Upper lobe of left lung (tissue), 6 donors: ENCODE results near the gene JARID2. TPM values are rescaled to one million over a fixed set of nuclear protein-coding genes. Genes with fewer than 3 reads are reported as not detected.

ENCODE experiments used
- ATAC-seq, 2 donors: fragments of 200-7000 bp; cut with Tn5 transposase; one replicate each; pipeline ENCODE4 v1.9.1; 2022; ENCODE audit warnings: mild to moderate bottlenecking in 2 of 2, moderate library complexity in 2 of 2; ENCODE audit not compliant: low FRiP score in 2 of 2
- DNase-seq, 2 donors: peaks; one replicate each; pipeline ENCODE4 v3.0.0-alpha.2; 2019 to 2020
- H3K27ac ChIP-seq, 4 donors: fragments of 200-600 bp; sonication (generic); one replicate each; pipeline ENCODE4 v1.5.1; 2016 to 2019
- H3K27me3 ChIP-seq, 4 donors: fragments of 200-600 bp; sonication (generic); one replicate each; pipeline ENCODE4 v1.5.1; 2017 to 2019
- H3K36me3 ChIP-seq, 4 donors: fragments of 200-600 bp; sonication (generic); one replicate each; pipeline ENCODE4 v1.5.1; 2016 to 2019
- H3K4me1 ChIP-seq, 4 donors: fragments of 200-600 bp; sonication (generic); one replicate each; pipeline ENCODE4 v1.5.1; 2018 to 2019
- H3K4me3 ChIP-seq, 4 donors: fragments of 200-600 bp; sonication (generic); one replicate each; pipeline ENCODE4 v1.5.1; 2017 to 2019; ENCODE audit warnings: mild to moderate bottlenecking in 2 of 4, moderate library complexity in 1 of 4
- H3K9me3 ChIP-seq, 4 donors: fragments of 200-600 bp; sonication (generic); one replicate each; pipeline ENCODE4 v1.5.1; 2018 to 2019
- EP300 ChIP-seq, 4 donors: sonication (generic); formaldehyde crosslinking; IDR thresholded peaks; one replicate each; pipeline ENCODE4 v1.5.1; 2017; ENCODE audit warnings: antibody characterized with exemption in 4 of 4, control low read depth in 2 of 4
- POLR2A ChIP-seq, 4 donors: fragments of 450-650 bp; IDR thresholded peaks; one replicate each; pipeline ENCODE4 v1.5.1; 2016 to 2017; ENCODE audit warnings: antibody characterized with exemption in 4 of 4, mild to moderate bottlenecking in 2 of 4
- POLR2AphosphoS5 ChIP-seq, 2 donors: sonication (generic); formaldehyde crosslinking; IDR thresholded peaks; one replicate each; pipeline ENCODE4 v1.5.1; 2017; ENCODE audit warnings: antibody characterized with exemption in 2 of 2
- WGBS, 2 donors: methylation state at CpG; one replicate each; pipeline ENCODE4 v1.1.5; 2017 to 2018; 5-methylcytosine and 5-hydroxymethylcytosine counted together
- total RNA-seq, 6 donors: library from RNA; depleted of rRNA in 4 of 6; stranded (reverse); fragments of >200 nt in 4 of 6; gene quantifications; one replicate each; pipeline versions ENCODE4 v1.1.0 to v1.2.1, GENCODE V29; 2016 to 2021
- TF ChIP-seq, protein P1 (sequence below), 6 experiments: fragments of 450-650 bp in 4 of 6; fragments of 200-600 bp in 2 of 6; sonication (generic) in 2 of 6; IDR thresholded peaks; one replicate each; pipeline ENCODE4 v1.5.1; 2016 to 2019; ENCODE audit warnings: antibody characterized with exemption in 6 of 6
- donor health status: DM: no; HTN: no; CAD: no; lungs with moderate emphysema.
- donor health status: DM: no; HTN: yes; CAD: no; lungs with severe emphysema.

The JARID2 gene
- total RNA-seq, 6 donors from 2014 or later, result 9.6 to 37.7 (median 16.4) TPM

DNA sequence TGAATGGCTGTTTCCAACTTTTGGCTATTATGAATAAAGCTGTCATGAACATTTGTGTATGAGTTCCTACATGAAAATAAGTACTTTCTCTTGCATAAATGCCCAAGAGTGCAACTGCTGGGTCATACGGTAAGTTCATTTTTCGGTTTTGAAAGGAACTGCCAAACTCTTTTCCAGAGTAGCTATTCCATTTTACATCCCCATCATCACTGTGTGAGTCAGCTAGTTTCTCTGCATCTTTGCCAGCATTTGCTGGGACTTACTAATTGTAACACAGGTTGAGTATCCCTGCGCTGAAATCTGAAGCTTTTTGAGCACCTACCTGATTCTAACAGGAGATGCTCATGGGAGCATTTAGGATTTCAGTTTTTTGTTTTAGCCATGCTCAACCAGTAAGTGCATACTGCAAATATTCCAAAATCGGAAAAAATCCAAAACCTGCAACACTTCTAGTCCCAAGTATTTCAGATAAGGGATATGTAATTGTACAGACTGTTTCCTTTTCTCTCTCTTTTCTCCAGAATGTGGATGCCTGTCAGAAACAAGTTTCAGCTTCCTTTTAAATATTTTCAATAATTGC is 298.5 kb downstream of the JARID2 start:
- no peaks in the 10 kb centered on the region for H3K27me3 ChIP-seq
- no peak for ATAC-seq
- no peak for TF ChIP-seq POLR2A (IDR thresholded peaks at IDR 0.05)

DNA sequence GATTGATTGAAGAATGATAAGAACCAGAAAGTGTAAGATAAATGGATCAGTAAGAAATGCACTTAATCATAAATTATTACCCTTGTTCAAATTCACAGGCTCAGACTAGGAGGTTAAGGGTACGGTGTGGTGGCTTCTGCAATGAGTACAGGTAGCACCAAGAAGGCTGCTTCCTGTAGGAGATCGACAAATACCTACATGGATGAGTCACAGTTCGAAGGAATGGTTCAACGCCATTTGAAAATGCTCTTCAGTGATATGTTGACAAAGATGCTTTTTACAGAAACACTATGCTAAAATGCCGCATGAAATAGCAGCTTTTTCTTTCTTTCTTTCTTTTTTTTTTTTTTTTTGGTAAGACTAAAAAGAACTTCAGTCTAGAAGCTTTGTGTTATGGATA is 300.7 kb downstream of the JARID2 start:
- H3K36me3 ChIP-seq, result no peaks in the 10 kb centered on the region
- 88 to 92% methylated on average over 5 of the region's 5 CpGs for WGBS, 2 donors
- no peak overlapping the region for H3K4me3 ChIP-seq
- ATAC-seq (no peak), DNase-seq (no peak)
- H3K27ac ChIP-seq, result no peak overlapping the region
- peaks cover 0 to 8% (median 1%) of the 10 kb centered on the region in 4 donors for H3K9me3 ChIP-seq
- H3K4me1 ChIP-seq, result peaks cover 3 to 28% (median 18%) of the 10 kb centered on the region in 4 donors
- TF ChIP-seq EP300 (IDR thresholded peaks at IDR 0.05) (no peak), POLR2A (IDR thresholded peaks at IDR 0.05) (no peak), POLR2AphosphoS5 (IDR thresholded peaks at IDR 0.05) (no peak)
- TF ChIP-seq, protein P1, sequence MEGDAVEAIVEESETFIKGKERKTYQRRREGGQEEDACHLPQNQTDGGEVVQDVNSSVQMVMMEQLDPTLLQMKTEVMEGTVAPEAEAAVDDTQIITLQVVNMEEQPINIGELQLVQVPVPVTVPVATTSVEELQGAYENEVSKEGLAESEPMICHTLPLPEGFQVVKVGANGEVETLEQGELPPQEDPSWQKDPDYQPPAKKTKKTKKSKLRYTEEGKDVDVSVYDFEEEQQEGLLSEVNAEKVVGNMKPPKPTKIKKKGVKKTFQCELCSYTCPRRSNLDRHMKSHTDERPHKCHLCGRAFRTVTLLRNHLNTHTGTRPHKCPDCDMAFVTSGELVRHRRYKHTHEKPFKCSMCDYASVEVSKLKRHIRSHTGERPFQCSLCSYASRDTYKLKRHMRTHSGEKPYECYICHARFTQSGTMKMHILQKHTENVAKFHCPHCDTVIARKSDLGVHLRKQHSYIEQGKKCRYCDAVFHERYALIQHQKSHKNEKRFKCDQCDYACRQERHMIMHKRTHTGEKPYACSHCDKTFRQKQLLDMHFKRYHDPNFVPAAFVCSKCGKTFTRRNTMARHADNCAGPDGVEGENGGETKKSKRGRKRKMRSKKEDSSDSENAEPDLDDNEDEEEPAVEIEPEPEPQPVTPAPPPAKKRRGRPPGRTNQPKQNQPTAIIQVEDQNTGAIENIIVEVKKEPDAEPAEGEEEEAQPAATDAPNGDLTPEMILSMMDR (IDR thresholded peaks at IDR 0.05), result no peak
- H3K27me3 ChIP-seq, result no peaks in the 10 kb centered on the region

More for the DNA sequence above, 298.5 kb downstream of the JARID2 start:
- no peak for DNase-seq
- Histone ChIP-seq H3K4me3 (no peak overlapping the region), H3K27ac (no peak overlapping the region), H3K36me3 (no peaks in the 10 kb centered on the region), H3K9me3 (peaks cover 0 to 8% (median 1%) of the 10 kb centered on the region in 4 donors), H3K4me1 (peaks cover under 1 to 16% (median 13%) of the 10 kb centered on the region in 4 donors)
- WGBS, 2 donors, result 86 to 90% methylated on average over 4 of the region's 4 CpGs

DNA sequence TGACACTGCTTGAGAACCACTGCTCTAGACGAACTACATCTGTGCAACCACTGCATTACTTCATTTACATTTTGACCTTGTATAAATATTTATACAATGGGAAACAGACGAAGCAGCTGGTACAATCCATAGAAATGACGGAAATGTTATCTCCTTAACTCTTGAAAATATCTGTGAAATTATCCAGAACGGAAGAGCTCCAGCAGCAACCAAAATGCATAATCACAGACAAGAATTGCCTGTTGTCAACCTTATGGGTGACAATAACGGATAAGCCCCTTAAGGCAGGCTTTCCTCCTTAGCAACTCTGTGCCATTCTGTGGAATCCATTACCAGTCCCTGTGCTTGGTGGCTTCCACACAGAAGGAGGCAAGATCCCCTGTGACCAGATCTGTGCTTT is 301.5 kb downstream of the JARID2 start:
- peaks cover 0 to 8% (median 1%) of the 10 kb centered on the region in 4 donors for H3K9me3 ChIP-seq
- DNase-seq (no peak), ATAC-seq (no peak)
- 70 to 76% methylated on average over 5 of the region's 5 CpGs for WGBS, 2 donors
- TF ChIP-seq POLR2A (IDR thresholded peaks at IDR 0.05), result no peak
- TF ChIP-seq, protein P1 (IDR thresholded peaks at IDR 0.05), result no peak
- TF ChIP-seq EP300 (IDR thresholded peaks at IDR 0.05), result no peak
- TF ChIP-seq POLR2AphosphoS5 (IDR thresholded peaks at IDR 0.05), result no peak
- H3K36me3 ChIP-seq, result no peaks in the 10 kb centered on the region
- H3K4me1 ChIP-seq, result peaks cover 3 to 31% (median 25%) of the 10 kb centered on the region in 4 donors
- H3K4me3 ChIP-seq, result no peak overlapping the region
- no peak overlapping the region for H3K27ac ChIP-seq
- no peaks in the 10 kb centered on the region for H3K27me3 ChIP-seq

DNA sequence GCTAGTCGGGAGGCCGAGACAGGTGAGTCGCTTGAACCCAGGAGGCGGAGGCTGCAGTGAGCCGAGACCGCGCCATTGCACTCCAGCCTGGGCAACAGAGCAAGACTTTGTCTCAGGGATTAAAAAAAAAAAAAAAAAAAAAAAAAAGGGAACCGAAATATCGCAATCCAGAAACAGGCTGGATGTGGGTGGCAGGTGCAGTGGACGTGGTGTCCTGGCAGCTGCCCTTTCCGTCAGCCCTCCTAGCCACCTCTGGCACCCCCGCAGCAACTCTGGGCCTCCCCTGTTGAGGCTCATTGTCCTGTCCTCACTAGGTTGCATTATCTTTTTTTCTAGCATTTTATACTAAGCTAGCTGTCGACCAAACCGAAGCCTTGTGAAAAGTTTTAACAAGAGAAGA is 303.5 kb downstream of the JARID2 start:
- Histone ChIP-seq H3K4me3 (no peak overlapping the region), H3K27me3 (no peaks in the 10 kb centered on the region), H3K4me1 (peaks cover 3 to 31% (median 28%) of the 10 kb centered on the region in 4 donors), H3K36me3 (no peaks in the 10 kb centered on the region), H3K27ac (no peak overlapping the region), H3K9me3 (no peaks in the 10 kb centered on the region)
- TF ChIP-seq POLR2AphosphoS5 (IDR thresholded peaks at IDR 0.05) (no peak), EP300 (IDR thresholded peaks at IDR 0.05) (no peak), POLR2A (IDR thresholded peaks at IDR 0.05) (no peak)
- TF ChIP-seq, protein P1 (IDR thresholded peaks at IDR 0.05), result no peak
- ATAC-seq (no peak), DNase-seq (peak in 1 of 2 donors; percentile 50)
- WGBS, 2 donors, result 79 to 85% methylated on average over 6 to 14 of the region's 14 CpGs

DNA sequence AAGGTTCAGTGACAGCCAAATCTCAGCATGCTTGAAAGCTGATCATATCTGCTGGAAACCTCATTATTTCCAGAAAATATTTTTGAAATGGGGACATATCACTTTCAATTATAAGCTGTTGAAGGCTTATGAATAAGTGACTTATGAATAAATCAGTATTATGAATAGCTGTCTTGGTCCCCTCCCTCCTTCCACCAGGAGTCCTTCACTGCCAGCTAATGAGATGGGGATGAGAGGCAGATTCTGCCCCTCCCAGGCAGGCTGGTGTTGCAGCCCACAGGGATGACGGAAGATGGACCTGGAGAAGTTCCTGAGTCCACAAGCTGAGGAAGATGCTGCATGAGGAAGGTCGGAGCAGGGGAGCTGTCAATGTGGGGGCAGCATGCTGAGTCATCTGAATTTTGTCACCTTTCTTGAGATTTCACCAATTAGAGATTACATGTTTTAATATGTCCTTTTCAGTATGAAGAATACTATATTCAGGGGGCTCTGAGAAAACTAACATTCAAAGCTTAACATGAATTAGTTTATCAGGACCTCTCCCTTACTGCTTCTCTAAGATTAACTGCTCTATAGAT is 304.8 kb downstream of the JARID2 start:
- peaks cover 3 to 31% (median 28%) of the 10 kb centered on the region in 4 donors for H3K4me1 ChIP-seq
- no peak overlapping the region for H3K27ac ChIP-seq
- H3K9me3 ChIP-seq, result no peaks in the 10 kb centered on the region
- ATAC-seq, result no peak
- H3K4me3 ChIP-seq, result no peak overlapping the region
- DNase-seq, result no peak
- TF ChIP-seq, protein P1 (IDR thresholded peaks at IDR 0.05), result no peak
- no peak for TF ChIP-seq POLR2A (IDR thresholded peaks at IDR 0.05)
- no peak for TF ChIP-seq POLR2AphosphoS5 (IDR thresholded peaks at IDR 0.05)
- TF ChIP-seq EP300 (IDR thresholded peaks at IDR 0.05), result no peak
- 55 to 66% methylated on average over 2 of the region's 2 CpGs for WGBS, 2 donors
- no peaks in the 10 kb centered on the region for H3K27me3 ChIP-seq
- H3K36me3 ChIP-seq, result no peaks in the 10 kb centered on the region
